CD14-positive monocyte (primary cell): Measurements from ENCODE around the gene NEURL1B. TPM values are rescaled to one million over a fixed set of nuclear protein-coding genes. Genes with fewer than 3 reads are reported as not detected.

Experiments used
- DNase-seq, 3 donors: peaks; one replicate each; pipeline ENCODE4 v3.0.0-alpha.2; 2011 to 2022
- H2AFZ ChIP-seq: 2 replicates; pipeline ENCODE4 v1.6.0; 2012; ENCODE audit warnings: mild to moderate bottlenecking, low read depth, low read length, inconsistent platforms; ENCODE audit not compliant: insufficient read depth, poor library complexity, severe bottlenecking
- H3K27ac ChIP-seq, 2 donors: 1 replicate in 1 of 2; 2 replicates in 1 of 2; pipeline ENCODE4 v1.5.1; 2012 to 2013; ENCODE audit warnings: low read length in 2 of 2, control low read depth in 1 of 2, inconsistent platforms in 1 of 2, low read depth in 1 of 2, mild to moderate bottlenecking in 1 of 2
- H3K27me3 ChIP-seq, 2 donors: one replicate each; pipeline versions ENCODE4 v1.6.0 to v1.6.1; 2011 to 2013; ENCODE audit warnings: low read length in 2 of 2; ENCODE audit not compliant: control insufficient read depth in 2 of 2, insufficient read depth in 2 of 2
- H3K36me3 ChIP-seq, 2 donors: replicated peaks in 1 of 2; 1 replicate in 1 of 2; 2 replicates in 1 of 2; pipeline versions ENCODE4 v1.5.1 to v1.6.1; 2012 to 2013; ENCODE audit warnings: low read length in 2 of 2, control low read depth in 1 of 2, inconsistent platforms in 1 of 2, mild to moderate bottlenecking in 1 of 2; ENCODE audit not compliant: insufficient read depth in 2 of 2, control insufficient read depth in 1 of 2
- H3K4me1 ChIP-seq, 2 donors: 1 replicate in 1 of 2; 2 replicates in 1 of 2; pipeline versions ENCODE4 v1.5.1 to v1.6.1; 2012 to 2013; ENCODE audit warnings: low read length in 2 of 2, control low read depth in 1 of 2, inconsistent platforms in 1 of 2, mild to moderate bottlenecking in 1 of 2, moderate library complexity in 1 of 2; ENCODE audit not compliant: insufficient read depth in 2 of 2, control insufficient read depth in 1 of 2
- H3K4me2 ChIP-seq: replicated peaks from 2 replicates; pipeline ENCODE3; 2012; ENCODE audit warnings: low read length, moderate library complexity, mild to moderate bottlenecking; ENCODE audit not compliant: poor library complexity, severe bottlenecking; ENCODE audit errors: extremely low read depth
- H3K4me3 ChIP-seq, 3 experiments: fragments of 200-600 bp in 1 of 3; sonication (generic) in 1 of 3; replicated peaks in 1 of 3; 1 replicate in 2 of 3; 2 replicates in 1 of 3; pipeline ENCODE4 v1.5.1; 2011 to 2013; ENCODE audit warnings: low read length in 3 of 3, mild to moderate bottlenecking in 3 of 3, control low read depth in 2 of 3, low read depth in 2 of 3, inconsistent platforms in 1 of 3, moderate library complexity in 1 of 3
- H3K79me2 ChIP-seq: 2 replicates; pipeline ENCODE4 v1.6.0; 2012; ENCODE audit warnings: mild to moderate bottlenecking, control low read depth, inconsistent platforms, low read length, moderate library complexity; ENCODE audit not compliant: insufficient read depth
- H3K9ac ChIP-seq: 2 replicates; pipeline ENCODE4 v1.6.0; 2017; ENCODE audit warnings: low read length, mild to moderate bottlenecking; ENCODE audit not compliant: insufficient read depth, poor library complexity, severe bottlenecking
- H3K9me3 ChIP-seq, 2 donors: replicated peaks in 1 of 2; 1 replicate in 1 of 2; 2 replicates in 1 of 2; pipeline versions ENCODE4 v1.5.1 to v1.6.1; 2012 to 2013; ENCODE audit warnings: low read length in 2 of 2, control low read depth in 1 of 2; ENCODE audit not compliant: control insufficient read depth in 1 of 2, insufficient read depth in 1 of 2
- H4K20me1 ChIP-seq: 2 replicates; pipeline ENCODE4 v1.6.0; 2012; ENCODE audit warnings: mild to moderate bottlenecking, low read length, control low read depth, moderate library complexity; ENCODE audit not compliant: insufficient read depth
- H3K27ac Mint-ChIP-seq, 7 donors: one replicate each; pipeline ENCODE4 v1.8.0; 2020; ENCODE audit warnings: mild to moderate bottlenecking in 7 of 7, mixed read lengths in 7 of 7, moderate library complexity in 6 of 7, inconsistent platforms in 2 of 7
- H3K27me3 Mint-ChIP-seq, 3 donors: one replicate each; pipeline ENCODE4 v1.8.0; 2021 to 2022; ENCODE audit warnings: low read depth in 3 of 3, mild to moderate bottlenecking in 3 of 3, mixed read lengths in 3 of 3, moderate library complexity in 3 of 3, inconsistent platforms in 1 of 3
- H3K36me3 Mint-ChIP-seq, 2 donors: one replicate each; pipeline ENCODE4 v1.8.0; 2020; ENCODE audit warnings: mixed read lengths in 2 of 2, inconsistent platforms in 1 of 2, mild to moderate bottlenecking in 1 of 2
- H3K4me1 Mint-ChIP-seq: one replicate; pipeline ENCODE4 v1.8.0; 2020; ENCODE audit warnings: mild to moderate bottlenecking, mixed read lengths
- H3K4me3 Mint-ChIP-seq, 2 donors: one replicate each; pipeline ENCODE4 v1.8.0; 2020; ENCODE audit warnings: mild to moderate bottlenecking in 2 of 2, mixed read lengths in 2 of 2, moderate library complexity in 1 of 2
- H3K9me3 Mint-ChIP-seq, 7 donors: one replicate each; pipeline ENCODE4 v1.8.0; 2020 to 2022; ENCODE audit warnings: mixed read lengths in 7 of 7, mild to moderate bottlenecking in 6 of 7, moderate library complexity in 6 of 7, inconsistent platforms in 2 of 7
- WGBS: methylation state at CpG from one replicate; pipeline ENCODE4 v1.1.5; 2013; ENCODE audit warnings: missing lambda C conversion rate; ENCODE audit not compliant: insufficient coverage; 5-methylcytosine and 5-hydroxymethylcytosine counted together
- intact Hi-C, 2 donors: fragments of 100-400 bp; cut with micrococcal nuclease; formaldehyde crosslinking; loops; one replicate each; pipeline versions ENCODE4 v1.15.0 to v1.15.1; 2023
- polyA plus RNA-seq, 3 donors: library from polyadenylated mRNA; depleted of rRNA in 1 of 3; unstranded in 2 of 3; stranded (reverse) in 1 of 3; fragments of 300-500 nt in 2 of 3; fragments of >200 nt in 1 of 3; fragmentation: Illumina TruSeq in 2 of 3; gene quantifications; 1 replicate in 2 of 3; 2 replicates in 1 of 3; pipeline ENCODE4 v1.2.3, GENCODE V29; 2012 to 2021
- TF ChIP-seq, protein P1 (sequence below): fragments of 200-600 bp; IDR thresholded peaks from one replicate; pipeline ENCODE4 v1.8.0; 2022; ENCODE audit warnings: antibody characterized with exemption, mild to moderate bottlenecking

Gene NEURL1B
- polyA plus RNA-seq, 3 donors = 0.01 TPM; not detected in 2

- peaks cover 0 to 10% of the 10 kb centered on the region in 2 donors for H3K27me3 ChIP-seq
- H3K36me3 Mint-ChIP-seq = peaks cover 0 to 2% of the 10 kb centered on the region in 2 donors
- no peak overlapping the region for H3K27ac ChIP-seq
- TF ChIP-seq, protein P1, sequence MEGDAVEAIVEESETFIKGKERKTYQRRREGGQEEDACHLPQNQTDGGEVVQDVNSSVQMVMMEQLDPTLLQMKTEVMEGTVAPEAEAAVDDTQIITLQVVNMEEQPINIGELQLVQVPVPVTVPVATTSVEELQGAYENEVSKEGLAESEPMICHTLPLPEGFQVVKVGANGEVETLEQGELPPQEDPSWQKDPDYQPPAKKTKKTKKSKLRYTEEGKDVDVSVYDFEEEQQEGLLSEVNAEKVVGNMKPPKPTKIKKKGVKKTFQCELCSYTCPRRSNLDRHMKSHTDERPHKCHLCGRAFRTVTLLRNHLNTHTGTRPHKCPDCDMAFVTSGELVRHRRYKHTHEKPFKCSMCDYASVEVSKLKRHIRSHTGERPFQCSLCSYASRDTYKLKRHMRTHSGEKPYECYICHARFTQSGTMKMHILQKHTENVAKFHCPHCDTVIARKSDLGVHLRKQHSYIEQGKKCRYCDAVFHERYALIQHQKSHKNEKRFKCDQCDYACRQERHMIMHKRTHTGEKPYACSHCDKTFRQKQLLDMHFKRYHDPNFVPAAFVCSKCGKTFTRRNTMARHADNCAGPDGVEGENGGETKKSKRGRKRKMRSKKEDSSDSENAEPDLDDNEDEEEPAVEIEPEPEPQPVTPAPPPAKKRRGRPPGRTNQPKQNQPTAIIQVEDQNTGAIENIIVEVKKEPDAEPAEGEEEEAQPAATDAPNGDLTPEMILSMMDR = no peak
- no peaks in the 10 kb centered on the region for H3K79me2 ChIP-seq
- H3K4me3 ChIP-seq = no peak overlapping the region
- peaks cover 12 to 19% of the 10 kb centered on the region in 2 donors for H3K4me1 ChIP-seq
- H3K4me1 Mint-ChIP-seq = peaks cover 13% of the 10 kb centered on the region
- H3K9me3 Mint-ChIP-seq = peaks cover 0 to 6% (median 0%) of the 10 kb centered on the region in 7 donors
- H3K27ac Mint-ChIP-seq = peak overlapping the region in 1 of 7 donors; percentile 92
- DNase-seq = no peak
- 98% methylated on average over 13 of the region's 20 CpGs for WGBS
- H3K36me3 ChIP-seq = no peaks in the 10 kb centered on the region
- no peaks in the 10 kb centered on the region for H3K9me3 ChIP-seq
- H3K9ac ChIP-seq = peak overlapping the region; percentile 73
- H2AFZ ChIP-seq = peak overlapping the region; percentile 89
- H3K4me2 ChIP-seq = peak overlapping the region; percentile 73
- H3K4me3 Mint-ChIP-seq = no peak overlapping the region
- no peaks in the 10 kb centered on the region for H4K20me1 ChIP-seq
- peaks cover 10 to 18% (median 14%) of the 10 kb centered on the region in 3 donors for H3K27me3 Mint-ChIP-seq
- intact Hi-C loops = loop anchor here (2.0 to 5.0 kb wide), 2 partner anchors 218 to 219 kb away; no protein-coding TSS in a partner anchor
Measured at GRCh38 chr5:172696171-172696849, 55.2 kb downstream of the NEURL1B start.

DNA sequence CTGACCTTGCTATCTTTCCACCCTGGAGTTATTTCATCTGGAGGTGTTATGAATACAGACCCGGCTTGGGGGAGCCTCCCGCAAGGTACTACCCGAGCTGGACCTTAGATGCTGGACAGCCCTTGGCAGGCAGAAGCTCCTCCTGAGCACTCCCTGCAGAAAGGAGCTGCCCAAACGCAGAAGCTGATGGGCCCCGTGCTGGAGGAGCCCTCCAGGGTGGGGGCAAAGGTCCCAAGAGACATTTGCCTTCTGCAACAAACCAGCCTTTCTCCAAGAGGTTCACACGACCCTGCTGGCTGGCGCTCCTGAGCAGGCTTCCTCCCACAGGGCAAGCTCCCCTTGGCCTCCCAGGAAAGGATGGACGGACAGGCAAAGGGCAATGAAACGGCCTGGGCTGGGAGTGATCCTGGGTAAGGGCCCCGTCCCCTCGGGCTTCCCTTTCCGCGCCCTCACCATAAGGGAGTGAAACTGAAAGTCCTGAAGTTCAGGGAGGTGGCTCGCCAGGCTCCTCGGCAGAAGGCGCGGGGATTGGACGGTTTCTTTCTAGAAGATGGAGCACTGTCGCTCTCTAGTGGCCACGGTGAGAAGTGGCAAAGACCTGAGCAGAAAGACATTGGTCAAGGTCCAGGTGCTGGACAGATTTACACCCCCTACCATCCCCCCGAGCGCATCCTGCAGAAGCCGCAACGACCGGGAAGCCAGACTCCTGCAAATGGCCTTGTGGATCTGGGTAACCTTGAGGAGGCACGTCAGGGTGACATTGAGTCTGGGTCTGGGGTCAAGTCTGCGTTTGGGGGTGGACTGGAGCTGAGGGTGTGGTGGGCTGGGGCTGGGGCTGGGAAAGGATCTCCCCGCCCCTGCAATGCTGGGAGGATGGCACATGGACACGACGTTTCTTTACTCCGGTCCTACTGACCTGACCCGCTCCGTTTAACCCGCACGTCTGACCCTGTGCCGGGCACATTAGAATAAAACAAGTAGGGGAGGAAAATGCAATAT lies 56.4 kb downstream of the NEURL1B start:
- DNase-seq = peak; percentile 85 to 90 (median 90)
- 16% methylated on average over 23 of the region's 36 CpGs for WGBS
- Histone ChIP-seq H4K20me1 (no peaks in the 10 kb centered on the region), H3K36me3 (no peaks in the 10 kb centered on the region), H3K4me2 (peak overlapping the region; percentile 73), H2AFZ (peak overlapping the region; percentile 89), H3K9ac (peak overlapping the region; percentile 73), H3K27me3 (peaks cover 0 to 10% of the 10 kb centered on the region in 2 donors), H3K27ac (peak overlapping the region; percentile 22 to 75), H3K4me3 (peak overlapping the region; percentile 37 to 78 (median 56)), H3K79me2 (no peaks in the 10 kb centered on the region), H3K4me1 (peaks cover 20 to 27% of the 10 kb centered on the region in 2 donors), H3K9me3 (no peaks in the 10 kb centered on the region)
- Mint-ChIP-seq H3K4me1 (peaks cover 23% of the 10 kb centered on the region), H3K27me3 (peaks cover 10 to 22% (median 19%) of the 10 kb centered on the region in 3 donors), H3K9me3 (peaks cover 0 to 8% (median 0%) of the 10 kb centered on the region in 7 donors), H3K36me3 (peaks cover 0 to 2% of the 10 kb centered on the region in 2 donors), H3K4me3 (peak overlapping the region; percentile 85 to 94), H3K27ac (peak overlapping the region in 6 of 7 donors; percentile 73 to 92 (median 88))
- intact Hi-C loops = loop anchor here (2.0 to 5.0 kb wide), 2 partner anchors 219 to 220 kb away; no protein-coding TSS in a partner anchor
- TF ChIP-seq, protein P1 = peak; percentile 91
